ENCODE results near the gene PPP1R13B. TPM values are rescaled to one million over a fixed set of nuclear protein-coding genes. Genes with fewer than 3 reads are reported as not detected.

The PPP1R13B gene
- total and polyA plus RNA-seq, 12 donors = 9.6 to 42.4 (median 22.6) TPM

- Histone ChIP-seq H3K36me3 (replicated peaks in 1 of 2) (peaks cover 0 to 56% of the 10 kb centered on the region in 2 donors), H3K27ac (peak overlapping the region in 2 of 5 donors; percentile 31 to 49)
These were observed 116.8 kb downstream of the PPP1R13B start for GRCh38 chr14:103730490-103731035.

GRCh38 chr14:103729496-103730448 lies 117.6 kb downstream of the PPP1R13B start:
- H3K36me3 ChIP-seq (replicated peaks in 1 of 2) = peaks cover 0 to 56% of the 10 kb centered on the region in 2 donors
- intact Hi-C loops (cut with DNase I) = no loop called here
- H3K4me3 ChIP-seq = no peak overlapping the region
- H3K9me3 ChIP-seq (replicated peaks in 1 of 3) = no peaks in the 10 kb centered on the region
- peak overlapping the region in 2 of 5 donors; percentile 31 to 49 for H3K27ac ChIP-seq
- 86 to 92% (median 89%) methylated on average over 22 to 24 of the region's 24 CpGs for WGBS, 4 donors
- TF ChIP-seq POLR2A (IDR thresholded peaks at IDR 0.05) (no peak), CTCF (IDR thresholded peaks at IDR 0.05) (no peak)
- H3K4me1 ChIP-seq (replicated peaks in 1 of 2) = peaks cover 12 to 21% of the 10 kb centered on the region in 2 donors
- DNase-seq = peak in 2 of 7 donors; percentile 18 to 24
- H3K27me3 ChIP-seq = no peaks in the 10 kb centered on the region

More at GRCh38 chr14:103730490-103731035, 116.8 kb downstream of the PPP1R13B start:
- intact Hi-C loops (cut with DNase I) = no loop called here
- Histone ChIP-seq H3K4me1 (replicated peaks in 1 of 2) (peaks cover 5 to 20% of the 10 kb centered on the region in 2 donors), H3K9me3 (replicated peaks in 1 of 3) (no peaks in the 10 kb centered on the region), H3K27me3 (no peaks in the 10 kb centered on the region), H3K4me3 (no peak overlapping the region)
- DNase-seq = peak; percentile 84 to 96 (median 94)
- TF ChIP-seq POLR2A (IDR thresholded peaks at IDR 0.05) = no peak
- TF ChIP-seq CTCF (IDR thresholded peaks at IDR 0.05) = peak in 2 of 6 experiments; percentile 16 to 18
- WGBS, 4 donors = 39 to 47% (median 42%) methylated on average over 9 to 15 of the region's 15 CpGs

GRCh38 chr14:103728721-103729120 lies 118.7 kb downstream of the PPP1R13B start:
- WGBS, 4 donors = 88 to 94% (median 92%) methylated on average over 11 to 12 of the region's 12 CpGs
- H3K4me3 ChIP-seq = no peak overlapping the region
- no peaks in the 10 kb centered on the region for H3K9me3 ChIP-seq (replicated peaks in 1 of 3)
- peaks cover 18 to 28% of the 10 kb centered on the region in 2 donors for H3K4me1 ChIP-seq (replicated peaks in 1 of 2)
- H3K27ac ChIP-seq = no peak overlapping the region
- intact Hi-C loops (cut with DNase I) = no loop called here
- TF ChIP-seq POLR2A (IDR thresholded peaks at IDR 0.05) (no peak), CTCF (IDR thresholded peaks at IDR 0.05) (no peak)
- peaks cover 0 to 48% of the 10 kb centered on the region in 2 donors for H3K36me3 ChIP-seq (replicated peaks in 1 of 2)
- H3K27me3 ChIP-seq = no peaks in the 10 kb centered on the region
- no peak for DNase-seq

GRCh38 chr14:103728141-103728540 lies 119.2 kb downstream of the PPP1R13B start:
- no peak for TF ChIP-seq CTCF (IDR thresholded peaks at IDR 0.05)
- TF ChIP-seq POLR2A (IDR thresholded peaks at IDR 0.05) = no peak
- no peaks in the 10 kb centered on the region for H3K9me3 ChIP-seq (replicated peaks in 1 of 3)
- peaks cover 18 to 31% of the 10 kb centered on the region in 2 donors for H3K4me1 ChIP-seq (replicated peaks in 1 of 2)
- H3K27ac ChIP-seq = no peak overlapping the region
- intact Hi-C loops (cut with DNase I) = no loop called here
- H3K4me3 ChIP-seq = no peak overlapping the region
- peaks cover 0 to 42% of the 10 kb centered on the region in 2 donors for H3K36me3 ChIP-seq (replicated peaks in 1 of 2)
- 92 to 100% (median 96%) methylated on average over 9 to 19 of the region's 19 CpGs for WGBS, 4 donors
- no peaks in the 10 kb centered on the region for H3K27me3 ChIP-seq
- no peak for DNase-seq

Measured in adrenal gland (tissue), 12 donors.